Fibroblast of upper back skin (primary cell): ENCODE measurements around the gene FAM114A1.
"Not testable (repeated sequence)": the region's sequence is repeated elsewhere in the genome, so short reads cannot be mapped to it uniquely, and the experiment has no call there.

Experiments
- DNase-seq: peaks from one replicate; pipeline ENCODE4 v3.0.0-alpha.2; 2013

Gene FAM114A1

DNA sequence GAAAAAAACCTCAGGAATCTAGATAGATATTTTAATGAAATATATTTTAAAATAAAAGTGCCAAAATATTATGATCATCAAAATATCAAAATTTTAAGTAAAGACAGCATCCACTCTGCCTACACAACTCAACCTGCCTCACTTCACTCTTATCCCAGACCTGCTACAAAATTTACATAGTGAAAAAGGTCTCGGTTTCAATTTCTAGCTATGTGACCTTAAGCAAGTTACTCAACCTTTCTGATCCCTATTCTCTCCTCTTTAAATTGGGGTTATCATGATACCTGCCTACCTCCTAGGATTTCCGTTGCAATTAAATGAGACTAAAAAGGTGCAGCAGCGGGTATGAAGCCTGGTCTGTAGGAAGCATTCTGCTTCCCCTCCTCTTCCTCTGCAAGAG, 72.9 kb downstream of the FAM114A1 start:
- no peak for DNase-seq

DNA sequence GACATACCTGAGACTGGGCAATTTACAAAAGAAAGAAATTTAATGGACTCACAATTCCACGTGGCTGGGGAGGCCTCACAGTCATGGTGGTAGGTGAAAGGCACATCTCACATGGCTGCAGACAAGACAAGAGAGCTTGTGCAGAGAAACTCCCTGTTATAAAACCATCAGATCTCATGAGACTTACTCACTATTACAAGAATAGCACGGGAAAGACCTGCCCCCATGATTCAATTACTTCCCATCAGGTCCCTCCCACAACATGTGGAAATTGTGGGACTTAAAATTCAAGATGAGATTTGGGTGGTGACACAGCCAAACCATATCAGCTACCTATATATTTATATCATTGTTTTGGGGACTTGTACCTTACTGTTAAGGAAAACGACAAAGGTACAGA, 74.3 kb downstream of the FAM114A1 start:
- peak; percentile 49 for DNase-seq

DNA sequence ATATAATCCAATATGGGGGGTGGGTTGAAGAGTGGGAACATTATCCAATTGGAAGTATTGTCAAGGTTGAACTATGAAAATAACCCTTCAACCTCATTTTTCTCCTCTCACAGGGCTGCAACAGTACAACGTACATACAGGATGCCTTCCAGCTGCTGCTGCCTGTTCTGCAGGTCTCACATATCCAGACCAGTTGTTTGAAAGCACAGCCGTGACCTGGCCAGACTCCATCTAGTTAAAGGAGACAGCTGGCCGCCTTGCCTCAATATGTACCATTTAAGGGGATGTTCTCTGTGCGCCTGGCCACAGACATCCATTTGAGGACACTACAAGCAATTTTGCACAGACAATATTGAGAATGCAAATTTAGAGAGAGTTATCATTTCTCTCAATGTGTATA, 75.7 kb downstream of the FAM114A1 start:
- DNase-seq = peak; percentile 50

DNA sequence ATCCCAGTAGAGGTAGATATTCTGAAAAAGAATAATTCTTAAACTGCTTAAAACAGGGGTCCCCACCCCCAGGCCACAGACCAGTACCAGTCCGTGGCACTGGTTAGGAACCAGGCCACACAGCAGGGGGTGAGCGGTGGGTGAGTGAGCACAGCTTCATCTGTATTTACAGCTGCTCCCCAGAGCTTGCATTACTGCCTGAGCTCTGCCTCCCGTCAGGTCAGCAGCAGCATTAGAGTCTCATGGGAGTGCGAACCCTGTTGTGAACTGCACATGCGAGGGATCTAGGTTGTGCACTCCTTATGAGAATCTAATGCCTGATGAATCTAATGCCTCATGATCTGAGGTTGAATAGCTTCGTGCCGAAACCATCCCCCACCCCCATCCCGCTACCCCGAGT, 76.8 kb downstream of the FAM114A1 start:
- no peak for DNase-seq

DNA sequence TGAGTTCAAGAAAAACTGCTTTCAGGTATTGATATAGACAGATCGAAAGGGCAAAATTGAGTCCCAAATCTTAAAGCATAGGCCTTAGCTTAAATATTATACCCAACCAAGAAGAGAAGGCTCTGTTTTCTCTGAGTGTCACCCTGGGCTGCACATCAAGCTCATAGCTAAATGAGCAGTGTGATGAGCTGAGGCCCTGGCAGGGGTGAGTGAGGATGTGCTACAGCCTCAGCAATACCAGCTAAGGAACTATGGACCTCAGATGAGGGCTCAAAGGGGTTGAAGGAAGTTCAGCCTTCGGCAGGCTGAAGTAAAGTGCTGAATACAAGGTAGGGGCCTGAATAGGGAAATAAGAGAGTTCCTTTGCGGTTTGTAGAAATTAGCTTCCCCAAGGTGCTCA, 79.3 kb downstream of the FAM114A1 start:
- DNase-seq = no peak

DNA sequence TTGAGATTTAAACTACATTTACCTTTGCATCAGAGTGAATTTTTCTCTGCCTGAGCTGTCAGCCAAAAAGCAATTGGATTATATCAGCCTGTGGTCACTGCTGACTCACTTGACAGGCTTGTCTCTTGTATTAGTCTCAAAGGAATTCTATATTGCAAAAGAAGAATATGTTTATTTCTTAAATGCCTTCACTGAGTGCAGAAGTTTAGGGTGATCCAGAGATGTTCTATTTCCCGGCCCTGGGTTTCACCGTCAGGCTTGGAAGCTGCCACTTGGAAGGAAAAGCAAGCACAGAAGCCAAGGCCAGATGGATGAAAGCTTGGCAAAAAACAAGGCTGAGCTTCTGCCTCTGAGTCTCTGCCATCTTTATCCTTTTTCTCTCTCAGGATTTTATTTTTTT, 80.9 kb downstream of the FAM114A1 start:
- peak; percentile 95 for DNase-seq

DNA sequence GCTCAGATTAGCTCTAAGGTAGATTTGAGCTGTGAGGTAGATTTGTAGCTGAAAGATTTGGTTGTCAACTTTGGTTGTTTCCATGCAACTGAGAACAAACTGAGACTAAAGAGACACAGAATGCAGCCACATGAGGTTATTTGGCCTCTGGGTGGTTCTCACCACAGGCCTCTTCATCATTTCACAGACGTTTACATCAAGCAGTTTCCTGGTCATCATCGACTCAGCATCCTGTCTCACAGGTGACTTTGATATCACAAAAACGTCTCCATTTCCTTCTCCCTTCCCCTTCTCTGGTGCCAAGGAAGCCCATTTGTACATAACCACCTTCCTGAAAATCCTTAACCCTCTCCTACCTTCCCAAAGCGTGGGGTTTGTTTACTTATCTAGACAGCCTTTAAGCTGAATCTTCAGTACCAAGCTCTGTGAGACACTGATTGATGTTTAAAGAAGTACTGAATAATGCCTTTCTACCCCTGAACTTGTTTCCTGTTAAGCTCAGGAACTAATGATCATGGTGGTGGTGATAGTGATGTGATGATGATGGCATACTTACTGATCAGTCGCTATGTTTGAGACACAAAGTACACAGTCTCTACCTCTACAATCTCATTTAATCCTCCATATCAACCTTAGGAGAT, 81.9 kb downstream of the FAM114A1 start:
- peak; percentile 56 for DNase-seq

DNA sequence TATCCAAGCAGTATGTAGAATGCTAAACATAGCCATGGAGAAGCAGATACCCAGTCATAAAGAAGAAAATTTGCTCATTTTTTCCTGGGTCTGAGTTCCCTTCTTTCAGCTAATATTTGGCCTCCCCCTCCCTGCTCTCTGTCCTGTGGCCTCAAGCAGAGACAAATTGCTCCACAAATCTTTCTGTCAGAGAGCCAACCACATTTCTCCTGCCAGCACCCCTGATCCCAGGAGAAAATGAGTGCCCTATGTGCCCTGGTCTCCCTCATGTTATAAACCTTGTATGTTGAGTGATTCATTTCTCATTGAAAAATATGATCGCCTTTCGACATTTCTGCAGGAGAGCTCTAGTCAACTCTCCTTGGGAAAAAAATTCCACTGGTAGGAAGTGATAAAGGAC, 82.6 kb downstream of the FAM114A1 start:
- peak; percentile 77 for DNase-seq

DNA sequence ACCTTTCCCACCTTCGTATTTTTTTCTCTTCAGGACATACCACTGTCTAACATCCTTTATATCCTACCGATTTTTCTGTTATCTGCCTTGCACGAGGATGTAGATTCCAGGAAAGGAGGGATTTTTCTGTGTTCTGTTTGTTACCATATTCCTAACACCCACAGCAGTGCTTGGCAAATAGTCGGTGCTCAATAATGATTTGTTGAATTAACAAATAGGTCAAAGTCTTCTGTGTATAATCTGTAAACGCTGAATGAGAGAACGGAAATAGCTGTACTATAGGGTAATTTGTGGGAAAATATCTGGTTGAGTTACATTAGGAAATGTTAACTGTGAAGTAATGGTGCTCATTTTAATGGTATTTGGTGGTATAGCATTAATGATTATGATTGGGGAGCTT, 83.1 kb downstream of the FAM114A1 start:
- DNase-seq = no peak

DNA sequence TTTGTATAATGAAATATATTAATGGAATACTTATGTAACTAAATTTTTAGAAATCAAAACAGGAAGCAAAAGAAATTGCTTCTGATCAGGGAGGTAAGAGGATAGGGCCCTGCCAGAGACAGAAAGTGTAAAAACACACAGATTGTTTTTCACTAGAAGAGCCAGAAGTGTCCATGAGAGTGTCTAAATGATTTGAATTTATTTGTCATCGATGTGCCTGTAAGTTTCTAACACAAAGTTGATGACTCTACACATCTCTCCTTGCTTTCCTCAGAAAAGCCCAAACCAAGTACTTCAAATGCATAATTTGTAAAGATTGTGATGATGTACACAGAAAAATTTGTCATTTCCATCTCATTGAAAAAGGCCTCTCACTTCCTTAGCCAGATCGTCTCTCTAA, 84.0 kb downstream of the FAM114A1 start:
- no peak for DNase-seq

DNA sequence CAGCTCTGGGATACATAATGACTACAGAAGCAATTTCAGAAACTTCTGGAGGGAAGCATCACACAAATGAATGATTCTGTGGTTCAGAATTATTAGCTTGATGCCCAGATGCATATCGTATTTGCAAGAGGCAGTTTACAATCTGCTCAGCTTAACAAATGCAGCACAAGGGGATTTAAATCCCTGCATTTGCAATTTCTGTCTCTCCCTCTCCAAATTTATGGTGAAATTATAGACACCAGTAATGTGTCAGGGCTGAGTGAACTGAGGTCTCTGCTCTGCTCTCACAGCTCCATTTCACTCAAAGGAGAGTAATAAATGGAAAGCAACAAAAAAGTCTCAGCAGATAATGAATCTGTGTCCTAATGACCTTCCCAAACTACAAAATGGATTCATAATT, 84.4 kb downstream of the FAM114A1 start:
- DNase-seq = no peak

DNA sequence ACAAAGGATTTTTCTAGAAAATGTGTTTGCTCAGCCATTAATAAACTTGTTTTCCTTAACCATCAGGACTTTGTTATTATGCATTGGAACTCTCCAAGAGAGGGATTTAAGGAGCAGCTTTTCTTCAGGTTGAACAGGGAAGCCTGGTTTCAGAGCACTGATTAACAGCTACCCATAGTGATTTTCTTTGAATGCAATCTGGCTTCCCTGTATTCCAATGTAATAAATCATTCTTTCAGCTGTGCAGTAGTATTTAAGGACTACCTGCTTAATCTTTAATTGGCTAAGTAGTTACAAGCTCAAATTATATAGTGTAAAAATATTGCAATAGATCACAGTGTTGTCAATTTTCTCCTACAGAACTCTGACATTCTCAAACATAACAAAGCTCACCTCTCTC, 87.1 kb downstream of the FAM114A1 start:
- no peak for DNase-seq

DNA sequence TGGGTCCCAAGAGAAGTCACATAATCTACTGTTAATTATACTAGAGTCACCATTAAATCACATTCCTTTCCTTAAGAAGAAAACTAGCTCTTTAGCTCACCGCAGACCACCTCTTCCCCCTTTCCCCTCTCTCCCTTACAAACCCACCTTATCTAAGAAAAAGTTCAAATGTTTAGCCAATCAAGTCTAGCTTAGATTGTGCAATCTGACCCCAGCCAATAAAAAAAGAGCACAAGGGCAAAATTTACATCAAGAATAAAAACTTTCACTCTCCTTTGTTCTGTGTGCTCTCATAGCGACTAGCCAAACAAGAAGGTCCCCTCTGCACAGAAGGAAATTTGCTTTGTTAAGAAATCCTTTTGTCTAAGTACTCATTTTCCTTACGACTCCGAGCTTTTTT, 88.4 kb downstream of the FAM114A1 start:
- no peak for DNase-seq

DNA sequence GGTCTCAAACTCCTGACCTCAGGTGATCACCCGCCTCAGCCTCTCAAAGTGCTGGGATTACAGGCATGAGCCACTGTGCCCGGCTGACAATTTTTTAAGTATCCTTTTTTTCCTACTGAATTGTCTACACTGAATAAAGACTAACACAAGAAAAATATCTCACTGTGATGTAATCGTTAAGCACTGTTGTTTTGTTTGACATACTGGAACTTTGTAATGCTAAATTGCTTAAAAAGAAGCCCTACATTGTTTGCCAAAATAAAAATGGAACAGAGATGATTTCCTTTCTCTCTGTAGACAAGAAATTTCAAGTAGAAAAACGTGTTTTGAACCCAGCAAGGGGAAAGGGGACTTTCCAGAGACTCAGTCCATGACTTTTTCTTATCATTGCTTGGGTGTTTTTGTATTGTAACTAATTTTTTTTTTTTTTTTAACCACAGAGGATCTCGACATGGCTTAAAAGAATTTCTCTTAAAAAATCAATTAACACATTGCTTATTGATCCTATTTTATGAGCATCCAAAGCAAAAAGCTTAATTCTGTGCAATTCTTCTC, 89.7 kb downstream of the FAM114A1 start:
- DNase-seq = no peak

DNA sequence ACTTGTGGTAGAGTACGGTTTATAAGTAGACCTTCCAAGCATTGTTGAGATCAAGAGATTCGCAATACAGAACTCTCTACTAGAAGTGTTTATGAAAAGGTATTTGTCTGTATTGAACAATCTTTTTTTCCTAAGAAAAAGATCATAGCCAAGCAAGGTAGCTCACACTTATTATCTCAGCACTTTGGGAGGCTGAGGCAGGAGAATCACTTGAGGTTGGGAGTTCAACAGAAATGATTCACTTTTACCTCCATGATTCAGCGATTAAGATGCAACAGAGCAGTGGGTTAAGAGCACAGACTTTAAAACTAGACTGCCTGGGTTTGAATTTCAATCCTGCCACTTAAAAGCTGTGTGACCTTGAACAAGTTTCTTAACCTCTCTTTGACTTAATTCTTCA, 90.3 kb downstream of the FAM114A1 start:
- no peak for DNase-seq

DNA sequence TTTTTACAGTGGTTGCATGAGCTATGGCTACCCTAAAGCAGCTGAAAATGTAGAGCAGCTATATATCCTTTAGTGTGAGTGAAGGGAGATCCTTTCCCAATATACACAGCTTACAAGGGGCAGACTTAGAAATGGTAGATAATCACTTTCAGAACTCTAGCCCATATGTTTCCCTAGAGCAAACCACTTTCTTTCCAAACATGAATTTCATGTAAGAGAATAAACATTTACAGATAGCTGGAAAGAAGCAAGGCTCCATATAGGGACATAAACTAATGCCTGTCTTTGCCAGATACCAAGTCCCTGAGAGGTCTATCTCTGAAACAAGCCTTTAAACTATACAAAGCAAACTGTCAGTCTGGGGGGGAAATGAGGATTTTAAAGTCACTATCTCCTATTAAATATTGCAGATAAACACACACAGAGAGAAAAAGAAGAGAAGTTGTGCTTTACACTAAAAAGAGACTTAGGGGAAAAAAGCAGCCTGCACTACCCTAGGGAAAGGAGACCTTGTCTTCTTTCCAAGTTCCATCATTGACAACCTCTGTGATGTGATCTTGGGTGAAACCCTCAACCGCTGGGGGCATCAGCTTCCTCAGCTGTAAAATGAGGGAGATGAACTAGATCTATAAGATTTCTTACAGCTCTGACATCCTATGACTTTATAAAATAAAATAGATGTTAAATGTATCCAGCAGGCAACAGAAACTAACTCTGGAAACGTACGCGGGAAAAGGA, 91.0 kb downstream of the FAM114A1 start:
- peak; percentile 72 for DNase-seq

DNA sequence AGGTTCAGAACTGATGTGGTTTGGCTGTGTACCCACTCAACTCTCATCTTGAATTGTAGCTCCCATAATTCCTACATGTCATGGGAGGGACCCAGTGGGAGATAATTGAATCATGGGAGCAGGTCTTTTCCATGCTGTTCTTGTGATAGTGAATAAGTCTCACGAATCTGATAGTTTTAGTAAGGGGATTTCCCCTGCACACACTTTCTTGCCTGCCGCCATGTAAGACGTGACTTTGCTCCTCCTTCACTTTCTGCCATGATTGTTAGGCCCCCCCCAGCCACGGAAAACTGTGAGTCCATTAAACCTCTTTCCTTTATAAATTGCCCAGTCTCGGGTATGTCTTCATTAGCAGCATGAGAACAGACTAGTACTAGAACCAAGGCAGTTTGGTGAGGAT, 91.6 kb downstream of the FAM114A1 start:
- DNase-seq = not testable (repeated sequence)

DNA sequence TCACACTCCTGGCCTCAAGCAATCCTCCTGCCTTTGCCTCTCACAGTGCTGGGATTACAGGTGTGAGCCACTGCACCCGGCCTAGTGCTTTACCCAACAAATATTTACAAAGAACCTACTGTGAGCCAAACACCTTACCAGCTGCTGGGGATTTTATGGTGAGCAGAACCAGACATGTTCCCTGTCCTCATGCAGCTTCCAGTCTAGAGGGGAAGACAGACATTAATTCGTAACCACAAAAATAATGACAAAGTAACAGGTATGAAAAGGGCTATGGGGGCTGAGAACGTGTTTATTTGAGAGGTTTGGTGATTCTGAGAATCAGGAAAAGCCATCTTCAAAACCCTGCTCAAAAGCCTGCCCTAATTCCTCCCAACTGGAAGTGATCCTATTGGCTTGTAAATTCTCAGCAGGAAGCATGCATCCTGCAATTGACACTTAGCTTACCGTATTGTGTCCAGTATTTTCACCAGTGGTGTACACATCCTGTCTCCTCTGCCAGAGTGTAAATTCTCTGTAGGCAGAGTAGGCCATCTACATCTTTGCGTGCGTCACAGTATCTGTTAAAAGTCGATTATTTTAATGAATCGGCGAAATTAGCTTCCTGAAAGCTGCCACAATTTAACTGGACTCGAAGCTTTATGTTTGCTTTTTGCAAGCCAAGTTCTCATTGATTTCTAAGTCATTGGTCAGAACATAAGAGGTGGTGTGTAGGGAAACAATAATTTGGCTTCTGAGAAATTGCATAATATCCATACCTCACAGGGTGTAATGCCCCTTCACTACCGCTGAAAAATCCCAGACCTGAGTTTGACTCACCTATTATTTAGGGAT, 97.6 kb downstream of the FAM114A1 start:
- DNase-seq = no peak

DNA sequence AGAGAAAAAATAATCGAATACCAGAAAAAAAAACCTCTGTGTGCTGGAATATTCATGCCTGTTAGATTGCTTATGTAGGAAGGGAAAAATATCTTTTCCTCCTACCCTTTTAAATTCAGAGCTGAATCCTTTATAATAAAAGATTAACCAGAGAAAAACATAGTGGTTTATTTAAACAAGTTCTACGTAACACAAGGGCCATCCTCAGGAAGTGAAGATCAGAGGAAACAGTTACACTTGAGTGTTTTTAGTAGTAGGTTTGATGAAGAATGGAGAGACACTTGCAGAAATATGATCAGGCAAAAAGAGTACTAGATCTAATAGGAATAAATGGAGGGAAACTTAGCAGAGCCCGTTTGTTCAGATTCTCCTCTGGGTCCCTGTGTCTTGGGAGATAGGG, 98.3 kb downstream of the FAM114A1 start:
- no peak for DNase-seq

DNA sequence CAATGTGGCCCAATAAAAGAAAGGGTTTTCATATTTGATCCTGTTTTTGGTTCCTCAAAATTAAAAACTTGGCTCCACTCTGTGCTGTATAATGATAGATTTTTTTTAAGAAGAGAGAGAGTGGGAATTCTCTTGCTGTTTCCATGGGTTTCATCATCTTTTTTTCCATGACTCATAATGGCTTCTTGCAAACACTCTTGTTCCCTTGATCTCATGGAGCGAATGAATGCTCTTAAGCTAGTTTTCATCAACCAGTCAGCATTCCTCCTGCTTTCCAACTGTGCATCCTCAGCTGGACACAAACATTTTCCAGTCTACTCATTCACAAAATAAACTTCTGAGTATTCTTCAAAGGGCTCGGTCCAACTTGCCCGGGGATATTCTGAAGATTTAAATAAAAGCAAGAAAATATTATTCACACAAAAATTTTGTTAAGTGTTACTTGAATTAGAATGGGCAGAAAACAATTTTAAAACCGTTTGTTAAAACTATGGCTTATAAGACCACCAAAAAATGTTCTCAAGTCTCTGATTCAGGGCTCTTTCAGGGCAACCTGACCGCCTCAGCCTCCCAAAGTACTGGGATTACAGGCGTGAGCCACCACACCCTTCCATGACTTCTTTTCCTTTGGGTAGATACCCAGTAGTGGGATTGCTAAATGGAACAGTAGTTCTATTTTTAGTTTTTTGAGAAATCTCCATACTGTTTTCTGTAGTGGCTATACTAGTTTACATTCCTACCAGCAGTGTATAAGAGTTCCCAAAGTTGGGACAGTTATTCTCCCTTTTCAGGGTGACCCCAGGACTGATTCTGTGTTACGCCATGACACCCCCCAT, 99.9 kb downstream of the FAM114A1 start:
- DNase-seq = peak; percentile 99

DNA sequence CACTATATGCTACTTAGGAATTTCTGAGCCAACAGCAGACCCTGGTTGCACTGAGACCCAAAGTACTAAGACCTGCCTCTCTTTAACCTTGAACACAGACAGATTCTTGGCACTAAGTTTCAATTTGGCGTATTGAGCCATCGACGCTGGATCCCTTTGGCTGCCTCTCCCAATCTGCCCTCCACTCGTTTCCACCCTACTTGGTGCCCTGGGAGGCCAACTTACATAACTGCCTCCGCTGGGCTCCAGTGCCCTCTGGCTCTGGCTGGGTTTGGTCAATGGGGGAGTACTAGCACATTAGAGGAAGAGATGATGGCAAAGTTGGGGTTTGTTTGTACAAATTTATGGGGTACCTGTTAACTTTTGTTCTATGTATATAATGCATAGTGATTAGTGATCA, 101.1 kb downstream of the FAM114A1 start:
- DNase-seq = no peak

DNA sequence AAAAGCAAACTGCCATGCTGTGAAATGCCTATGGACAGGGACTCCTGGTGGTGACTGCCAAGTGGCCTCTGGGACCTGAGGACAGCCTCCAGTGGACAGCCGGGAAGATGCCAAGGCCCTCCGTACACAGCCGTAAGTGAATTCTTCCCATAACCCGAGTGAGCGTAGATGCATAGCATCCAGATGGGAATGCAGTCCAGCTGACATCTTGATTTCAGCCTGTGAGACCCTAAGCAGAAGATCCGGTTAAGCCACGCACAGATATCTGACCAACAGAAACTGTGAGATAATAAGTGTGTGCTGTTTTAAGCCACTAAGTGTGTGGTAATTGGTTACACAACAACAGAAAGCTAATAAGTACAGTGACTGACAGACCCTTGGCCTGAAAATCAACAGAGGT, 108.7 kb downstream of the FAM114A1 start:
- DNase-seq = no peak

DNA sequence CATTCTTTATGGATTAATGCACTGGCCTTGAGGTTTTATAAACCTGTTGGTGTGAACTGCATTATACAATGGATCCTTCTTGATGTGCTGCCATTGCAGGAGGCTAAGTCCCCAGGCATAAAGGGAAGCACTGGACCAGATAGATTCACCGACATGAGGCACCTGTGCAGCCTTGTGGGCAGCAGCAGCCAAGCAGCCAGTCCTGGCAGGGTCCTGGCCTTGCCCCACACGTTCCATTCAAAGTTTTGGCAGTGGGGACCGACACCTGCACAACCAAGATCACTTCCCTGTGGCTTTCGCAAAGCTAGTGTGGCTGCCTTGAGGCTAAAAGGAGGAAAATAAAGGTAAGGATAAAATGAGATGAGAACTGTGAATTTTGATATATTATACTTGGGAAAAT, 111.5 kb downstream of the FAM114A1 start:
- DNase-seq = no peak
